COLO829 (cell line): ENCODE data around the gene OR5T3.
"Not testable (repeated sequence)": the region's sequence is repeated elsewhere in the genome, so short reads cannot be mapped to it uniquely, and the experiment has no call there.

Source experiments
- DNase-seq: peaks from one replicate; pipeline ENCODE4 v3.0.0; 2012; ENCODE audit warnings: low spot score

Gene OR5T3

DNA sequence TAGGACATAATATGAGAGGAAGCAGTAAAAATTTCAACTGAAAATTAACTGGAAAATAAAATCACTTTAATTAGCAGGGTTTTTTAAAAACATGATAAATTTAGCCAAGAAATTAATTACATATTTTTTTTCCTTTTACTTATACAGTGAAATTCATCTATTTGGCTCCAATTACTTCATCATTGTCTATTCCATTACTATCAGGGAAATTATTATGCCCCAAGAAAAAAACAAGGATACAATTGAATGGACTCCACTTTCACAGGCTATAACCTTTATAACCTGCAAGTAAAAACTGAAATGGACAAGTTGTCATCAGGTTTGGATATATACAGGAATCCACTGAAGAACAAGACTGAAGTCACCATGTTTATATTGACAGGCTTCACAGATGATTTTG, at the start of gene OR5T3:
TSS of gene OR5T3 (plus strand) at position 301 of the 400 bp plus-strand sequence. CDS start at position 301, 0 bp downstream.
- no peak for DNase-seq

DNA sequence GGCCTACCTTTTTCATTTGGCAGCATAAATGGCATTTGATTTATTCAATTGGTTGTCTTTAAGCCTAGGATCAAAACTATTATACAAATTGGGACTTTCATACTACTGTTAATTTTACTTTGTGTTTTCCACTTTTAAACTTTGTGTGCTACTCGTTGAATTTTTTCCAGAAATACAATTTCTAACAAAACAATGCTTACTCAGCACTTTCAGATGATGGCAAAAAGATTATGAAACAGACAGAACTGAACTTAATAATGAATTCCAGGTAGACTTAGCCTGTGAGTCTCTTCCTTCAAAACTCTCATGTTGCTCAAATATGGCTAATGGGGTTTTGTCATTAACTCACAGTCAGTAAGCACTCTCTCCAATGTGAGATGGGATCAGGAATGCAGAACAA, 44.3 kb upstream of the OR5T3 start:
- DNase-seq, result no peak

DNA sequence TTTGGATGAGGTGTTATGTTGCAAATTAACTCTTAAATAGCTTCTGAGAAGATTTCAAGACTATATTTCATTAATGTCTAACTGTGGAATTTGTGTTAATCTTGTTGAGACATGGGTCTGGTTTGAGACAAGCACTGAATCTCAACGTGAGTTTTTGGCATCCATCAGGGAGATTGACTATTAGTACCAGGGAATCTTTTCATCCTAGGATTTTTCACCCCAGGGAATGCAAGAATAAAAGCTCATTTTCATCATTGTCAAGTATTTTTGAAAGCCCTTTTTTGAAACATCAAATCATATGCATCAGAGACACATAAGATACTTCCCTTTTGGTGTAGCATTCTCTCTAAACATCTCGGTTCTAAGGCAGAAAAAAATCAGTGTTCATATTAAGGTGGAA, 37.5 kb upstream of the OR5T3 start:
- no peak for DNase-seq

- not testable (repeated sequence) for DNase-seq
These were observed 32.3 kb upstream of the OR5T3 start for GRCh38 chr11:56219735-56220134.

DNA sequence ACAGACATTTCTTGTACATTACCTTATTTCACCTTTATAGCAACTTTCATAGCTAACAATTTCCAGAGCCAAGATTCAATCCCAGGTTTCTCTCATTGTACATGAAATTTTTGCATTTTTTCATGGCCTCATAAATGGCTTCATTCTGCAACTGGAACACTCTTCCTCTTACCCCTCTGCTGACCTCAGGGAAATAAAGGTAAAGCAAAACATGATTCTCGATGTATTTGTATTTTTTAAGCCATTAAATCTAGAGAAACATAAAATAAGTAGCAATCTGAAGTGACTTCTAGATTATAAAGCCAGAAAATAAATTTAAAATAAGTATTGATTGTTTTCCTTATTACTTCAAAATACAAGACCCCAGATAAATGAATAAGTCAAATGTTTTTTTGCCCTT, 17.9 kb upstream of the OR5T3 start, which contains the start of gene OR5T2:
TSS of gene OR5T2 (minus strand) at position 101 of the 400 bp plus-strand sequence. CDS start 1,193 bp downstream, outside the sequence.
- no peak for DNase-seq

DNA sequence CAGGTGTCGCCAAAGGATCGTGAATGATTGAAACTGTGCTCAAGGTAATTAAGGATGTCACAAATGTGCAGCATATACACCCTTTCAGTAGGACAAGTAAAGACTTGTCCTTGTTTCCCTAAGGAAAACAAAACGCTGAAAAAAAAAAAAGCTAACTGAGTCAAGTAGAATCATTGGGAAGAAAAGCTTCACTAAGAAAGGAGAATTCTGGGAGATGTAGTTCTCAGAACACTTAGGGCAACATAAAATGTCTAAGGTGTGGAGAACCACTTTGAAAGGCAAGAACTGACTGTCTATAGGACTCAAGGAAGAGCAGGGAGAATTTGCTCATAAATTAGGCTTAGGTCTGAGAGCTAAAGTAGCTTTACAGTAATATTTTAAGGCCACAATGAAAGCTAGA, 19.0 kb downstream of the OR5T3 start:
- no peak for DNase-seq

DNA sequence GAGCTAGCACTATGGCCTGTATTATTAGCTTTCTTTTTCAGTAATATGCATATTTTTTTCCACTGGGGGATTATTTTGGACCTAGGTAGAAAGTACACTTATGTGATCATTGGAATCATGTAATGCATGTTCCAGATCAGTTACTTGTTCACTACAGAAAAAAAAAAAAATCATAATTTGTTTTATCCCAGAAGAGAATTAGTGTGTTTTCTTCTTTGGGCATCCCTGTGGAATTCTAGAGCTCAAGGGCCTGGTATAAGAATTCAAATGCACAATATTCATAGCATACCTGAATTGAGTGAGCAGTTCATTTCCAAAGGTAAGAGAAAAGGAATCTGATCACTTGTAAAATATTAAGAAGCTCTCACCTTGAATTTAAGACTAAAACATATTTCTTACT, 21.8 kb downstream of the OR5T3 start, which contains the start of gene OR5T1:
TSS of gene OR5T1 (plus strand) at position 301 of the 400 bp plus-strand sequence. CDS start 1,485 bp downstream, outside the sequence.
- no peak for DNase-seq

GRCh38 chr11:56292154-56292553, 40.1 kb downstream of the OR5T3 start, which contains the start of gene OR8H1:
Gene OR8H1 (minus strand): TSS chr11:56292254. CDS start chr11:56291062, 1,192 bp downstream.
- DNase-seq, result no peak

DNA sequence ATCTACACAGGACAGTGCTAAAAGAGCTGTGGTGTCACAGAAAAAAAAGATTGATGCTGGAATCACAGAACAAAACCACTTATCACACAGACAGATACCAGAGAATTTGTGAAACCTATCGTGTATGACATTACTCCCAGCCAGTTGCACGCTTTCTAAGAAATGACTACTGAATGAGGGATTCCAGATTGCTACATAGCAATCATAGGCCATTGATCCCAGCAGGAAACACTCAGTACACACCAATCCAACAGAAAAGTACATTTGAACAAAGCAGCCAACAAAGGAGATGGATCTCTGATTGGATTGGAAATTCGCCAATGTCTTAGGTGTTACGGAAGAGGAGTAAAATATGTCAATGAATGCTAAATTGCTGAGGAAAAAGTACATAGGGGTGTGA, 44.8 kb downstream of the OR5T3 start:
- DNase-seq, result no peak
